ENCODE results near the gene ELF2. TPM values are rescaled to one million over a fixed set of nuclear protein-coding genes. Genes with fewer than 3 reads are reported as not detected.
"Not testable (repeated sequence)": the region's sequence is repeated elsewhere in the genome, so short reads cannot be mapped to it uniquely, and the experiment has no call there.

ELF2 gene
- 18.6 and 20.6 TPM in 2 replicates for total RNA-seq (2014; rRNA removed; shearing (Covaris generic))

- peak; percentile 85 for DNase-seq (ENCODE audit: low spot score)
Measured at GRCh38 chr4:139177049-139177868, at the start of gene ELF2. TSS of gene ELF2 (minus strand) at chr4:139177218. CDS start at chr4:139137701, 39,517 bp downstream.

DNA sequence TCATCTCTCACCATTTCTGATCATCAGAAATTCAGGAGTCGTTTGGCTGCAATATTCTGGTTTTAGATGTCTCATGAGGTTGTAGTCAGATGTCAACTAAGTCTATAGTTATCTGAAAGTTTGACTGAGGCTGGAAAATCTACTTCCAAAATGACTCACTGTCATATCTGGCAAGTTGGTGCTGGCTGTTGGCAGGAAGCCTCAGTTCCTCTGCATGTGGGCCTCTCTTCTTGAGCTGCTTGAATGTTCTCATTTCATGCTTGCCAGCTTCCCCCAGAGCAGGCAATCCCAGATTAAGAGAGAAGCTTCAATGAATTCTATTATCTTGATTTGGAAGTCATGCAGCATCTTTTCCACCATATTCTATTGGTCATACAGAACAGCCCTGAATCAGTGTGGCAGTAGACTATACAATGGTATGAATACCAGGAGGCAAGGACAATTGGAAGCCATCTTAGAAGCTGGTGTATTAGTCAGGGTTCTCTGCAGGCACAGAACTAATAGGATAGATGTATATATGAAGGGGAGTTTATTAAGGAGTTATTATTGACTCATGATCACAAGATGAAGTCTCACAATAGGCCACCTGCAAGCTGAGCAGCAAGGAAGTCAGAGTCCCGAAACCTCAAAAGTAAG lies 46.8 kb upstream of the ELF2 start:
- DNase-seq (ENCODE audit: low spot score), result no peak

DNA sequence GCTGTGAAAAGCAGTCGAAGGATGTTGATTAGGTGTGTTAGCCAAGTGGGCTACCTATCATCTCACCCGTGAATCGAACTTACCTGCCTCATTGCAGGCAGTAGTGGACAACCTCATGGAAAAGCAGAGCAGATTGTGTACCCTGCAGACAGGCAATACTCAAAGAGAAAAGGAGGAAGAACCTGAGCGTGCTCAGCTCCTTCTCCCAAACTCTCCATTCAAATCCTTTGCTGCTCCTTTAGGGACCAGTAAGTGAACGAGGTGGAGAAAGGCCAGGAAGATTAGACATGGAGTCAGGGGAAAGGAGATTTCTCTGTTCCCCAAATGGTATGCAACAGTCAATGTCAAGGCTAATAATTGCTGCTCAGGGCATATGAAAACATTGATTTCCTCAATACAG lies 45.2 kb upstream of the ELF2 start:
- no peak for DNase-seq (ENCODE audit: low spot score)

GRCh38 chr4:139221687-139222086 lies 44.7 kb upstream of the ELF2 start:
- DNase-seq (ENCODE audit: low spot score), result no peak

- no peak for DNase-seq (ENCODE audit: low spot score)
Measured at GRCh38 chr4:139219450-139220055, 42.5 kb upstream of the ELF2 start.

GRCh38 chr4:139214039-139214534 lies 37.1 kb upstream of the ELF2 start:
- no peak for DNase-seq (ENCODE audit: low spot score)

DNA sequence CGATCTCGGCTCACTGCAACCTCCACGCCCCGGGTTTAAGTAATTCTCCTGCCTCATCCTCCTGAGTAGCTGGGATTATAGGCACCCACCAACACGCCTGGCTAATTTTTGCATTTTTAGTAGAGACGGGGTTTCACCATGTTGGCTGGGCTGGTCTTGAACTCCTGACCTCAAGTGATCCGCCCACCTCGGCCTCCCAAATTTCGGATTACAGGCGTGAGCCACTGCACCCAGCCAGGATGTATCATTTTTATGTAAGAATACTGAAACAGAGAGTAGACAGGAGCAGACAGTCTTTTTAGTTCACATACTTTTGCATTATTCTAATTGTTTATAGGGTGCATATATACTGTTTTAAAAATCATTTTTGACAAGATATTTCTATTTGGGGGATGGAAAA lies 36.6 kb upstream of the ELF2 start:
- not testable (repeated sequence) for DNase-seq (ENCODE audit: low spot score)

DNA sequence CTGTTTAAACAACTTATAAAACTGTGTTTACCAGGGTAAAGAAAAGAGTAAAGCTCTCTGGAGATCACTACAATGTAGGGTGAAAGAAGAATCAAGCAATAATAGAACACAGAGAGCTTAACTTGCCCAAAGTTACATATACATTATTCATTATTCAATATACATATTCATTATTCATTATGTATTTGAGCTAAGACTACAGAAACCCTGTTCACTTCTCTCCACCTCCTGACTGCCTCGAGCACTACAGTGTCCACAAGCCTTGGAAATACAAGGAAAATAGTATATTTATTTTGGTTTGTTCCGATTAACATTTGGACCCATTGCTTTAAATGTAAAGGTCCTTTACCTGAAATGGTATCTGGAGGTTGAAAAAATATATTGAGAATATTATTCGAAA lies 35.9 kb upstream of the ELF2 start:
- no peak for DNase-seq (ENCODE audit: low spot score)

DNA sequence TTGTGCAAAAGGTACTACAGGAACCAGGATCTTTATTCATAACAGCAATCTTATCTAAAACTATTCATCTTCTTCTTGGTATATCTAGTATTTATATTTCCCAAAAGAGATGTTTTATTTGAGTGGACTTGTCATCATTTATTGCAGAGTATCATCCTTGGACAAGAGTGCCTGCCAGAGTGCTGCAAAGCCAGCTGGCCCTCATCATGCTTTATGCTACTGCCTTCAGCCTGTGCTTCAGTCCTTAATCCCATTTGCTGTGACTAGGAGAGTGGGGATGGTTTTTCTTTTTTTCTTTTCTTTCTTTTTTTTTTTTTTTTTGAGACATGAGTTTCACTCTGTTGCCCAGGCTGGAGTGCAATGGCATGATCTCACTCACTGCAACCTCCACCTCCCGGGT lies 33.5 kb upstream of the ELF2 start:
- no peak for DNase-seq (ENCODE audit: low spot score)

DNA sequence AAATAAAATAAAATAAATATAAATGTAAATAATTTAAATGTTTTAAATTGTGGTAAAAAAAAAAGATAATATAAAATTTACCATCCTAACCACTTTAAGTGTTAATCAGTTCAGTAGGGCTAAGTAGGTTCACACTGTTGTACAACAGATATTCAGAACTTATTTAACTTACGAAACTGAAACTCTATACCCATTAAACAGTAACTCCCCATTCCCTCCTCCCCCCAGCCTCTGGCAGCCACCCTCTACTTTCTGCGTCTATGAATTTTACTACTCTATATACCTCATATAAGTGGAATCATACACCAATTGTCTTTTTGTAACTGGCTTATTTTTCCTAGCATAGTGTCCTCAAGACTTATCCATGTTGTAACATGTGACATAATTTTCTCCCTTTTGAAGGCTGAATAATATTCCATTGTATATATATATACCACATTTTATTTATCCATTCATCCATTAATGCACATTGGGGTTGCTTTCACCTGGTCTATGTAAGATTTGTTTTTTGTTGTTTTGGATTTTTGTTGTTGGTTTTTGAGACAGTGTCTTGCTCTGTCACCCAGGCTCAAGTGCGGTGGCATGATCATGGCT lies 32.5 kb upstream of the ELF2 start:
- DNase-seq (ENCODE audit: low spot score), result no peak

DNA sequence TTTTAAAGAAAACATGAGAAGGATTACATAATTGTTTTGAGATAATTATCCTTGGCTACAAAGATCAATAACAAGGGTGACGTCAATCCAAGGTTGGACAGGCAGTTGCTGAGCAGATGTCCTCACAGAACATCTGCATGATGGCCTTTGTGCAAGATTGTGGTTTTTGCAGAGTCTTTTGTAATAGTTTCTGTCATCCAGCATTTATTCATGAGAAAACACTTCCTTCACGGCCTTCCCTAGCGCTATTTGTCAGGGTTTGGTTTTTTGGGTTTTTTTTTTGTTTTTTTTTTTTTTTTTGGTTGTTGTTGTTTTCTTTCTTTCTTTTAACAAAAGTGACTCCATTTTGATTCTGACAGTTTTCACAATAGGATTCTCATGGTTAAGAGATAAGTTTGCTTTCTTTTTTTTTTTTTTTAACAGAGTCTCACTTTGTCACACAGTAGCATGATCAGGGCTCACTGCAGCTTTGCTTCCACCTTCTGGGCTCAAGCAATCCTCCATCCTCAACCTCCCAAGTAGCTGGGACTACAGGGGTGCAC lies 31.5 kb upstream of the ELF2 start:
- DNase-seq (ENCODE audit: low spot score), result no peak

DNA sequence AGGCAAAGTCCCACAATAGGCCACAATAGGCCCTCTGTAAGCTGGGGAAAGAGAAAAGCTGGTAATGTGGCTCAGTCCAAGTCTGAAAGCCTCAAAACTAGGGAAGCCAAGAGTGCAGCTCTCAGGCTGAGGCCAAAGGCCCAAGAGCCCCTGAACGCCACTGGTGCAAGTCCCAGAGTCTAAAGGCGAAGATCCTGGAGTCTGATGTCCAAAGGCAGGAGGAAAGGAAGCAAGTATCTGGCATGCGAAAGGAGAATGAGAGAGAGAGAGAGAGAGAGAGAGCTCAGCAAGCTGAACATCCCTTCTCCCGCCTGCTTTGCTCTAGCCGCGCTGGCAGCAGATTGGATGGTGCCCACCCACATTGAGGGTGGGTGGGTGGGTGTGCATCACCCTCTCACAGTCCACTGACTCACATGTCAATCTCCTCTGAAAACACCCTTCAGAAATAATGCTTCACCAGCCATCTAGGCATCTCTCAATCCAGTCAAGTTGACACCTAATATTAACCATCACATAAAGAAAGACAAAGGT lies 30.9 kb upstream of the ELF2 start:
- no peak for DNase-seq (ENCODE audit: low spot score)

GRCh38 chr4:139207247-139207646 lies 30.2 kb upstream of the ELF2 start:
- DNase-seq (ENCODE audit: low spot score), result no peak

- DNase-seq (ENCODE audit: low spot score), result no peak
Measured at GRCh38 chr4:139202991-139203390, 26.0 kb upstream of the ELF2 start.

GRCh38 chr4:139200506-139200905 lies 23.5 kb upstream of the ELF2 start:
- DNase-seq (ENCODE audit: low spot score), result no peak

- no peak for DNase-seq (ENCODE audit: low spot score)
Measured at GRCh38 chr4:139200102-139200501, 23.1 kb upstream of the ELF2 start.

GRCh38 chr4:139197214-139197613 lies 20.2 kb upstream of the ELF2 start:
- not testable (repeated sequence) for DNase-seq (ENCODE audit: low spot score)

DNA sequence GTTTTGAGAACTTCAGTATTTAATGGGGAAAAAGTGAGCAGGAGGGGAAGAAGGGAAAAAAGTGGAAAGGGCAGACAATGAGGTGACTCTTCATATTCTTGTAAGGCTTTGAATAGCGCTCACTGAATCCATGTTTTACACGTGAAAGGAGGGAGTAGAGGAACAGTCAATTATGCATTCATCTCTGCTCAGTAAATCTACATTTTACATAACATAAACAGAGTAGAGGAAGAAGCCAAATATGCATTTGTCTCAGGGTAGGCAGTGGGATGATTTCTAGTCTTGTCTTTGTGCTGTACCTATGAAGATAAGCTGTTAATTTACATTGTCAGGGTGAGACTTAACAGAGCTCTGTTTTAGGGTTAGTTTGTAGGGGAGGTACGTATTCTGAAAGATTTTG lies 19.4 kb upstream of the ELF2 start:
- no peak for DNase-seq (ENCODE audit: low spot score)

DNA sequence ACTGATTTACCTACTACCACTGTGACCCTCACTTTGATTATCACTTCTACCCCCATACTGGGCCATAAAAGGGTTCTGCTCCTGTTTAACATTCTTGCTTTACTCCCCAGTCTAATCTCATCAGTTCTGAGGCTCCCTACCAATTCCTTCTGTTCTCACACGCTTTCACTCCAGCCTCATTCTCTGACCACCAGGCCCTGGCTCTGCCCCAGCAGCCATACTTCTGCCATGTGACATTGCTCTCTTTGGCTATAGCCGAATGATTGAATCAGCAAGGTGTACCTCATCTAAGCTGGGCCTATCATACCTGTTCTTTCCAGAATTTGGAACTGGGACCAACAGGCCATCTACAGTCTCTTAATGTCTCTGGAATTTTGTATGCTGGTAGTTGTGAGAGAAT lies 14.4 kb upstream of the ELF2 start:
- no peak for DNase-seq (ENCODE audit: low spot score)

- DNase-seq (ENCODE audit: low spot score), result no peak
Measured at GRCh38 chr4:139189972-139190371, 13.0 kb upstream of the ELF2 start.

GRCh38 chr4:139189417-139189749 lies 12.4 kb upstream of the ELF2 start:
- DNase-seq (ENCODE audit: low spot score), result no peak

Data from HT-29 (cell line).